G401 (cell line): ENCODE measurements around the gene DYNLT4. TPM values are rescaled to one million over a fixed set of nuclear protein-coding genes. Genes with fewer than 3 reads are reported as not detected.
A peak's percentile ranks its signal among the peaks of the same experiment; 100 is the strongest.
"Not testable (repeated sequence)": the region's sequence is repeated elsewhere in the genome, so short reads cannot be mapped to it uniquely, and the experiment has no call there.

ENCODE experiments used
- DNase-seq: peaks from one replicate; pipeline ENCODE4 v3.0.0-alpha.2; 2015; ENCODE audit warnings: low spot score
- in situ Hi-C: cut with HindIII; loops from 2 replicates; pipeline ENCODE4 v1.10.0; 2016; ENCODE audit warnings: low sequenced_read_pairs, mixed read lengths
- total RNA-seq: library from RNA; depleted of rRNA; stranded (reverse); fragments of >200 nt; shearing (Covaris generic); gene quantifications from 2 replicates; pipeline ENCODE4 v1.2.3, GENCODE V29; 2014

The DYNLT4 gene
- total RNA-seq, 1 experiment from 2014 or later = 2.9 TPM

GRCh38 chr1:44798481-44799365 lies 8.4 kb downstream of the DYNLT4 start:
- DNase-seq = no peak
- in situ Hi-C loops = no loop called here

GRCh38 chr1:44797886-44798285 lies 9.3 kb downstream of the DYNLT4 start:
- in situ Hi-C loops, DNase-seq: not testable (repeated sequence)

- DNase-seq = no peak
- in situ Hi-C loops = no loop called here
Observed at GRCh38 chr1:44792736-44793502, 14.2 kb downstream of the DYNLT4 start.

GRCh38 chr1:44790968-44791801 lies 16.0 kb downstream of the DYNLT4 start:
- in situ Hi-C loops = no loop called here
- DNase-seq = no peak

GRCh38 chr1:44788120-44788860 lies 18.9 kb downstream of the DYNLT4 start, which contains the start of gene BEST4:
Gene BEST4 (minus strand): TSS chr1:44788170. CDS start chr1:44787705, 465 bp downstream.
- no peak for DNase-seq
- in situ Hi-C loops = no loop called here

GRCh38 chr1:44787506-44787905 lies 19.6 kb downstream of the DYNLT4 start:
- in situ Hi-C loops = no loop called here

GRCh38 chr1:44786841-44787426 lies 20.2 kb downstream of the DYNLT4 start:
- in situ Hi-C loops = no loop called here
- DNase-seq = no peak

More at GRCh38 chr1:44787506-44787905, 19.6 kb downstream of the DYNLT4 start:
- no peak for DNase-seq

- in situ Hi-C loops = no loop called here
- peak; percentile 58 for DNase-seq
Observed at GRCh38 chr1:44786138-44786840, 20.9 kb downstream of the DYNLT4 start.

GRCh38 chr1:44785501-44786137 lies 21.5 kb downstream of the DYNLT4 start:
- DNase-seq = no peak
- in situ Hi-C loops = no loop called here

GRCh38 chr1:44785029-44785380 lies 22.1 kb downstream of the DYNLT4 start:
- in situ Hi-C loops = no loop called here

GRCh38 chr1:44784094-44785028 lies 22.8 kb downstream of the DYNLT4 start:
- in situ Hi-C loops = no loop called here
- peak; percentile 82 for DNase-seq

More at GRCh38 chr1:44785029-44785380, 22.1 kb downstream of the DYNLT4 start:
- no peak for DNase-seq

- in situ Hi-C loops = no loop called here
Observed at GRCh38 chr1:44783697-44784093, 23.5 kb downstream of the DYNLT4 start.

GRCh38 chr1:44780583-44781121 lies 26.5 kb downstream of the DYNLT4 start:
- in situ Hi-C loops = no loop called here
- DNase-seq = no peak

More at GRCh38 chr1:44783697-44784093, 23.5 kb downstream of the DYNLT4 start:
- DNase-seq = peak; percentile 66

GRCh38 chr1:44778705-44779576 lies 28.2 kb downstream of the DYNLT4 start:
- in situ Hi-C loops = no loop called here

More at GRCh38 chr1:44778705-44779576, 28.2 kb downstream of the DYNLT4 start:
- DNase-seq = no peak
